Skeletal muscle tissue (tissue), 5 donors: Measurements from ENCODE around the gene SPDYE16. TPM values are rescaled to one million over a fixed set of nuclear protein-coding genes. Genes with fewer than 3 reads are reported as not detected.
"Not testable (repeated sequence)": the region's sequence is repeated elsewhere in the genome, so short reads cannot be mapped to it uniquely, and the experiment has no call there.

Experiments used
- H3K27ac ChIP-seq: one replicate; pipeline ENCODE4 v1.7.0; 2013; ENCODE audit warnings: mild to moderate bottlenecking, low read depth, low read length, inconsistent platforms
- H3K27me3 ChIP-seq, 3 donors: one replicate each; pipeline ENCODE4 v1.7.0; 2013; ENCODE audit warnings: low read length in 3 of 3; ENCODE audit not compliant: control insufficient read depth in 3 of 3, insufficient read depth in 3 of 3
- H3K36me3 ChIP-seq, 3 donors: one replicate each; pipeline ENCODE4 v1.7.0; 2013; ENCODE audit warnings: low read length in 3 of 3; ENCODE audit not compliant: control insufficient read depth in 3 of 3, insufficient read depth in 3 of 3
- H3K4me1 ChIP-seq, 3 donors: one replicate each; pipeline ENCODE4 v1.7.0; 2013; ENCODE audit warnings: low read length in 3 of 3, mild to moderate bottlenecking in 3 of 3; ENCODE audit not compliant: control insufficient read depth in 3 of 3, insufficient read depth in 3 of 3
- H3K4me3 ChIP-seq, 3 donors: one replicate each; pipeline ENCODE4 v1.7.0; 2013; ENCODE audit warnings: low read length in 3 of 3
- H3K9ac ChIP-seq, 3 donors: one replicate each; pipeline ENCODE4 v1.7.0; 2013; ENCODE audit warnings: low read length in 3 of 3, mild to moderate bottlenecking in 3 of 3, moderate library complexity in 2 of 3, low read depth in 1 of 3
- H3K9me3 ChIP-seq, 3 donors: one replicate each; pipeline ENCODE4 v1.7.0; 2013; ENCODE audit warnings: low read length in 3 of 3; ENCODE audit not compliant: control insufficient read depth in 3 of 3
- small RNA-seq: library from RNA; depleted of rRNA; stranded (forward); fragments of <200 nt; gene quantifications from one replicate; pipeline ENCODE3, GENCODE V24; 2014
- total RNA-seq: library from RNA; depleted of rRNA; stranded (reverse); fragments of >200 nt; gene quantifications from one replicate; pipeline ENCODE4 v1.2.3, GENCODE V29; 2014
- donor health status: Osteomylitis.

The SPDYE16 gene
- total RNA-seq, 1 donor from 2014 or later, result not detected

DNA sequence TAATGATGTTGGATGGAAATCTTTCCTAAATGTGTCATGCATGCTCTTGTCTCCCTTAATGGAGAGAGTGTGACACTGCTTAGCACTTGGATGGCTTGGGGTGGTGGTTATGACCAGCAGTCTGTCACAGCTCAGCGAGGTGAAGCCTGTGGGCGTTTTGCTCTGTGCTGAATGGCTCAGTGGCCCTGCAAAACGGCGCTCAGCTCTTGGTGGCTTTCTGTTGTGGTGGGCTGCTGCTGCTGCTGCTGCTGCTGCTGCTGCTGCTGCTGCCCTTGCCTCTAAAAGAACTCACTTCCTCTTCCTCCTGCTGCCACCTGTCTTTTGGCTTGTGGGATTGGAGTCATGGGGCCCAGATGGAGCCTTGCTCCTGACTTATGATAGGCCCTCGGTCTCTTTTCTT is 56.5 kb downstream of the SPDYE16 start:
- not testable (repeated sequence) for H3K27me3 ChIP-seq, H3K27ac ChIP-seq, H3K9ac ChIP-seq, H3K4me3 ChIP-seq, H3K36me3 ChIP-seq, H3K4me1 ChIP-seq, H3K9me3 ChIP-seq

DNA sequence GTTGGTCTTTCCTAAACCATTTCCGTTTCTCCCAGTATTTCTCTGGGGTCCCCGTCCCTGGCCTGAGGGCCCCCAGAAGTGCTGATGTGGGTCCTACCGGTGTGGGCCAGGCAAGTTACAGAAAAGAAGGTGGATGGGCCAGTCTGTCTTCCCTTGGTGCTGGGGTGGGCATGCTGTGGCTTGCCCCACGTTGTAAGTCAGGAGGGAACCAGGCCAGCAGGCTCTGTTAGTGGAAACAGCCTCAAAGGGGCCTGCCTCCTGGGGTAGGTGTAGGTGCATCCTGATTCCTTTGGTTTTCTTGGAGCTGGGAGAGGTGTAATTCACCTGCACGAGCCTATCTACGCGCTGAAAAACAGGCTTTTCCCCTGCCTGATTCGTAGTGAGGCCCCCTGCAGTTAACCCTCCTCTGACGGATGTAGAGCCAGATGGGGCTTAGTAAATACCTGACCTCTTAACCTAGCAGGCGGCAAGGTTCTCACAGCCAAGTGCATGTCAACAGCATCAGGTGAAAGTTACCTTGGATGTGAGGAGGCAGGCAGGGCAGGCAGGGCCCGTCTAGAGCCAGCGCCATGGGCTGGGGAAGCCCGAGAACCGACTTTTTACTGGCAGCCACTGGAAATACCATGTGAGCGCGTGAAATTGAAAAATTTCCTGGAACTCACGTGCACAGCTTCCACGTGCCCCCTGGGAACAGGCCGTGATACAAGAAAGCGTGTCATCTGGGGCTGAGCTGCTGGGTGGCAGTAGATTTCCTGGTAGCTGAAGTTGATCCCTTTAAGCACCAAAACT is 57.1 kb downstream of the SPDYE16 start:
- H3K4me3 ChIP-seq, H3K27me3 ChIP-seq, H3K4me1 ChIP-seq, H3K9me3 ChIP-seq, H3K36me3 ChIP-seq, H3K27ac ChIP-seq, H3K9ac ChIP-seq: not testable (repeated sequence)

DNA sequence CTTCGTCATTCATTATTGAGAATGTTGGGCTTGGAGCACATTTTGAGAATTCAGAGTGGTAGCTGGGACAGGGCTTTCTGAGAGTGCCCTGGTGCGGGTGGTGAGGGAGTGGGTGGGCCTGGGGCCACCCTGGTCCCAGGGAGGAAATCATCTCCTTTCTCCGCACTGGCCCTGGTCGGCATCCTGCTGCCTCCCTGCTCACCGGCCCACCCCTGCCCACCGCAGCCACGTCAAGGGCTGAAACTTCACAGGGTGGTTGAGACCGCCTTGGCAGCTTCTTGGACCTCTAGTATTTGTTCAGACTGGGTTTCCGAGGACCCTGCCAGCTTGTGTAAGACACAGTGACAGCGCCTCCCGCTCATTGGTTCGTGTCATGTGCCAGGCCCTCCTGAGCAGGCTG is 58.6 kb downstream of the SPDYE16 start:
- not testable (repeated sequence) for H3K36me3 ChIP-seq, H3K4me3 ChIP-seq, H3K9ac ChIP-seq, H3K27me3 ChIP-seq, H3K27ac ChIP-seq, H3K4me1 ChIP-seq, H3K9me3 ChIP-seq

DNA sequence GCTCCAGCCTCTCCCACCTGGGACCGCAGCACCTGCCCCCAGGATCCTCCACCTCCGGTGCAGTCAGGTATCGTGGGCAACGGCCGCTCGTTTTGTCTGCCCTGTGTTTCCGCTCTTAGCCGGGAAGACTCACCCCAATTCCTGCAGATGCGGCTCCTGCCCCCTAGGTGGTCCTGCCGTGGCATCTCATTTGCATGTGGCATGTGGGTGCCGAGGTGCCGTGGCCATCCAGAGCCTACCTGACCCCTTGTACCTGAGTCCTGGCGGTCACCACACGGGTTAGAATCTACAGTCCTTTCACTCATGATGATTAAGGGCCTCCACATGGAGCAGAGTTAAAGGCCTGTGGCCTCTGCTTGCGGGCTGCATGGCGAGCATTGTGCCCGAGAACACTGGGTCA is 60.0 kb downstream of the SPDYE16 start:
- not testable (repeated sequence) for H3K4me3 ChIP-seq, H3K4me1 ChIP-seq, H3K9me3 ChIP-seq, H3K36me3 ChIP-seq, H3K27ac ChIP-seq, H3K27me3 ChIP-seq, H3K9ac ChIP-seq

DNA sequence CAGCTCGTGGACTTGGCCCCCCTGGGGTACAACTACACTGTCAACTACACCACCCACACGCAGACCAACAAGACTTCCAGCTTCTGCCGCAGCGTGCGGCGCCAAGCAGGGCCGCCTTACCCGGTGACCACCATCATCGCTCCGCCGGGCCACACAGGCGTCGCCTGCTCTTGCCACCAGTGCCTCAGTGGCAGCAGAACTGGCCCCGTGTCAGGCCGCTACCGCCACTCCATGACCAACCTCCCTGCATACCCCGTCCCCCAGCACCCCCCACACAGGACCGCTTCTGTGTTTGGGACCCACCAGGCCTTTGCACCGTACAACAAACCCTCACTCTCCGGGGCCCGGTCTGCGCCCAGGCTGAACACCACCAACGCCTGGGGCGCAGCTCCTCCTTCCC is 60.4 kb downstream of the SPDYE16 start:
- not testable (repeated sequence) for H3K9me3 ChIP-seq, H3K27me3 ChIP-seq, H3K27ac ChIP-seq, H3K36me3 ChIP-seq, H3K4me3 ChIP-seq, H3K9ac ChIP-seq, H3K4me1 ChIP-seq

Small RNA genes lying within 50 kb of the gene (small RNA-seq; reads per million reads assigned to genes)
- not detected for gene RF00019

Other genes with a start within 250 kb of the SPDYE16 start
- 80.4 TPM for gene HSPB1, start 240.6 kb downstream of the SPDYE16 start, total RNA-seq
- 86.1 TPM for gene YWHAG, start 184.3 kb downstream of the SPDYE16 start, total RNA-seq
- gene SSC4D, start 133.6 kb downstream of the SPDYE16 start, total RNA-seq, result 1.0 TPM
- gene ZP3, start 118.3 kb downstream of the SPDYE16 start, total RNA-seq, result not detected
- 4.2 TPM for gene DTX2, start 81.6 kb downstream of the SPDYE16 start, total RNA-seq
- not detected for gene UPK3B, start 32.7 kb downstream of the SPDYE16 start, total RNA-seq
- 4.2 TPM for gene POMZP3, start 84.0 kb upstream of the SPDYE16 start, total RNA-seq